GM23338 (cell line): ENCODE results near the gene PRAMEF1.

Experiments
- CREB1 ChIP-seq: fragments of 250-450 bp; sonication (Bioruptor Pico); IDR thresholded peaks from 2 replicates; pipeline ENCODE4 v1.5.0; 2020; ENCODE audit warnings: low read depth, mild to moderate bottlenecking, moderate library complexity
- CTCF ChIP-seq, 2 experiments: fragments of 200-600 bp in 1 of 2; sonication (generic) in 1 of 2; conservative IDR thresholded peaks; 2 replicates each; pipeline versions ENCODE4 v1.5.1 to v1.6.1; 2016 to 2017; ENCODE audit warnings: antibody characterized with exemption in 2 of 2, low read depth in 2 of 2, mild to moderate bottlenecking in 2 of 2, moderate library complexity in 1 of 2
- ETS1 ChIP-seq: IDR thresholded peaks from 2 replicates; pipeline ENCODE4 v1.6.1; 2016; ENCODE audit warnings: antibody characterized with exemption
- EZH2 ChIP-seq: fragments of 200-600 bp; sonication (generic); IDR thresholded peaks from one replicate; pipeline ENCODE4 v1.8.0; 2017; ENCODE audit warnings: antibody characterized with exemption, mild to moderate bottlenecking, low read depth; ENCODE audit not compliant: unreplicated experiment
- EZH2phosphoT487 ChIP-seq: fragments of 200-600 bp; sonication (generic); IDR thresholded peaks from one replicate; pipeline ENCODE4 v1.8.1; 2018; ENCODE audit warnings: antibody characterized with exemption; ENCODE audit not compliant: unreplicated experiment
- JUNB ChIP-seq: IDR thresholded peaks from one replicate; pipeline ENCODE4 v1.6.1; 2016; ENCODE audit warnings: antibody characterized with exemption; ENCODE audit not compliant: unreplicated experiment
- NANOG ChIP-seq: IDR thresholded peaks from 2 replicates; pipeline ENCODE4 v1.6.1; 2016; ENCODE audit warnings: antibody characterized with exemption, borderline replicate concordance
- POLR2AphosphoS5 ChIP-seq: IDR thresholded peaks from 2 replicates; pipeline ENCODE4 v1.6.1; 2016; ENCODE audit warnings: antibody characterized with exemption, low read depth
- REST ChIP-seq: IDR thresholded peaks from one replicate; pipeline ENCODE4 v1.6.1; 2018; ENCODE audit warnings: antibody characterized with exemption; ENCODE audit not compliant: unreplicated experiment
- STAT1 ChIP-seq: IDR thresholded peaks from one replicate; pipeline ENCODE4 v1.6.1; 2016; ENCODE audit warnings: antibody characterized with exemption; ENCODE audit not compliant: unreplicated experiment
- ZNF114 ChIP-seq: fragments of 250-450 bp; sonication (Bioruptor Pico); IDR thresholded peaks from 2 replicates; pipeline ENCODE4 v1.5.0; 2020; ENCODE audit warnings: mild to moderate bottlenecking, moderate library complexity
- ZNF331 ChIP-seq: fragments of 250-450 bp; sonication (Bioruptor Pico); IDR thresholded peaks from 2 replicates; pipeline ENCODE4 v1.5.0; 2020; ENCODE audit warnings: low read depth, mild to moderate bottlenecking, moderate library complexity
- ZNF462 ChIP-seq: fragments of 250-450 bp; sonication (Bioruptor Pico); IDR thresholded peaks from 2 replicates; pipeline ENCODE4 v1.5.0; 2020; ENCODE audit warnings: mild to moderate bottlenecking, moderate library complexity

- TF ChIP-seq REST (no peak), CTCF (conservative IDR thresholded peaks at IDR 0.05; ENCODE audit: low read depth in 2 of 2) (no peak), CREB1 (CRISPR knock-in tag) (no peak), EZH2phosphoT487 (no peak), EZH2 (no peak), POLR2AphosphoS5 (no peak), JUNB (no peak), STAT1 (no peak), ZNF114 (no peak), ZNF331 (CRISPR knock-in tag) (no peak), NANOG (no peak), ETS1 (no peak), ZNF462 (CRISPR knock-in tag) (no peak)
Measured at GRCh38 chr1:12741946-12742345, 49.3 kb upstream of the PRAMEF1 start.
